ENCODE data around the gene DYNLT4. TPM values are rescaled to one million over a fixed set of nuclear protein-coding genes. Genes with fewer than 3 reads are reported as not detected.

The DYNLT4 gene
- total RNA-seq, 1 experiment from 2014 or later: not detected

DNA sequence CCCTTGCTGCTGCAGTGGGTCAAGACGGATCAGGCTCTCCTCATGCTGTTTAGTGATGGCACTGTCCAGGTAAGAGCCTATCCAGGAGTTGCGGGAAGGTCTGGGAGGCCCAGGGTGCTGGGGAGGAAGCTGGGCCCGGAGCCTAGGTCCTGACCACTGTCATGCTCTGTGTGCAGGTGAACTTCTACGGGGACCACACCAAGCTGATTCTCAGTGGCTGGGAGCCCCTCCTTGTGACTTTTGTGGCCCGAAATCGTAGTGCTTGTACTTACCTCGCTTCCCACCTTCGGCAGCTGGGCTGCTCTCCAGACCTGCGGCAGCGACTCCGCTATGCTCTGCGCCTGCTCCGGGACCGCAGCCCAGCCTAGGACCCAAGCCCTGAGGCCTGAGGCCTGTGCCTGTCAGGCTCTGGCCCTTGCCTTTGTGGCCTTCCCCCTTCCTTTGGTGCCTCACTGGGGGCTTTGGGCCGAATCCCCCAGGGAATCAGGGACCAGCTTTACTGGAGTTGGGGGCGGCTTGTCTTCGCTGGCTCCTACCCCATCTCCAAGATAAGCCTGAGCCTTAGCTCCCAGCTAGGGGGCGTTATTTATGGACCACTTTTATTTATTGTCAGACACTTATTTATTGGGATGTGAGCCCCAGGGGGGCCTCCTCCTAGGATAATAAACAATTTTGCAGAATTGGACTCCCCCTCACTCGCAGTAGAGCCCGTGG, 1.7 kb downstream of the DYNLT4 start:
- no peak for DNase-seq (ENCODE audit: low read depth, low spot score)
- H3K36me3 ChIP-seq (ENCODE audit: control insufficient read depth, insufficient read depth, low read length): no peaks in the 10 kb centered on the region; the same call in 1 of the 2 replicates
- TF ChIP-seq TCF7L2 (IDR thresholded peaks at IDR 0.05; ENCODE audit: low read depth, low read length) (no peak), POLR2AphosphoS5 (IDR thresholded peaks at IDR 0.05; ENCODE audit: low read depth, low read length) (no peak)
- in situ Hi-C loops (cut with HindIII; ENCODE audit: low pct_unique_long_range_greater_than_20kb, low sequenced_read_pairs) (no loop called here), intact Hi-C loops (cut with micrococcal nuclease; ENCODE audit: unreplicated experiment) (no loop called here)
- no peaks in the 10 kb centered on the region for H3K27me3 ChIP-seq (ENCODE audit: control insufficient read depth, insufficient read depth, low read length)
- H3K4me1 ChIP-seq (ENCODE audit: control insufficient read depth, insufficient read depth, low read length): peaks cover 50% of the 10 kb centered on the region
- BruUV-seq (replicated peaks): no TSS peak
- POLR2A ChIA-PET: interaction anchor here (0.6 kb wide), 1 partner anchor 12 kb away, joined by 3 read pairs; no protein-coding TSS in a partner anchor
- no peak for ATAC-seq
- CTCF ChIA-PET: no interaction called here
- no peaks in the 10 kb centered on the region for H3K9me3 ChIP-seq (ENCODE audit: control insufficient read depth, insufficient read depth, low read depth, low read length)
- no peak overlapping the region for H3K27ac ChIP-seq (ENCODE audit: low read length)
- H3K4me3 ChIP-seq (ENCODE audit: low read depth in 2 of 2, low read length in 2 of 2): no peak overlapping the region

- H3K27ac ChIP-seq (ENCODE audit: low read length): no peak overlapping the region
- DNase-seq (ENCODE audit: low read depth, low spot score) (no peak), ATAC-seq (no peak)
- in situ Hi-C loops (cut with HindIII; ENCODE audit: low pct_unique_long_range_greater_than_20kb, low sequenced_read_pairs) (no loop called here), intact Hi-C loops (cut with micrococcal nuclease; ENCODE audit: unreplicated experiment) (no loop called here)
- H3K4me3 ChIP-seq (ENCODE audit: low read depth in 2 of 2, low read length in 2 of 2): no peak overlapping the region
- ChIA-PET POLR2A (no interaction called here), CTCF (no interaction called here)
- BruUV-seq (replicated peaks): no TSS peak
- H3K36me3 ChIP-seq (ENCODE audit: control insufficient read depth, insufficient read depth, low read length): no peaks in the 10 kb centered on the region; the same call in 1 of the 2 replicates
- no peaks in the 10 kb centered on the region for H3K9me3 ChIP-seq (ENCODE audit: control insufficient read depth, insufficient read depth, low read depth, low read length)
- H3K27me3 ChIP-seq (ENCODE audit: control insufficient read depth, insufficient read depth, low read length): no peaks in the 10 kb centered on the region
- peaks cover 39% of the 10 kb centered on the region for H3K4me1 ChIP-seq (ENCODE audit: control insufficient read depth, insufficient read depth, low read length)
- TF ChIP-seq, protein P1, sequence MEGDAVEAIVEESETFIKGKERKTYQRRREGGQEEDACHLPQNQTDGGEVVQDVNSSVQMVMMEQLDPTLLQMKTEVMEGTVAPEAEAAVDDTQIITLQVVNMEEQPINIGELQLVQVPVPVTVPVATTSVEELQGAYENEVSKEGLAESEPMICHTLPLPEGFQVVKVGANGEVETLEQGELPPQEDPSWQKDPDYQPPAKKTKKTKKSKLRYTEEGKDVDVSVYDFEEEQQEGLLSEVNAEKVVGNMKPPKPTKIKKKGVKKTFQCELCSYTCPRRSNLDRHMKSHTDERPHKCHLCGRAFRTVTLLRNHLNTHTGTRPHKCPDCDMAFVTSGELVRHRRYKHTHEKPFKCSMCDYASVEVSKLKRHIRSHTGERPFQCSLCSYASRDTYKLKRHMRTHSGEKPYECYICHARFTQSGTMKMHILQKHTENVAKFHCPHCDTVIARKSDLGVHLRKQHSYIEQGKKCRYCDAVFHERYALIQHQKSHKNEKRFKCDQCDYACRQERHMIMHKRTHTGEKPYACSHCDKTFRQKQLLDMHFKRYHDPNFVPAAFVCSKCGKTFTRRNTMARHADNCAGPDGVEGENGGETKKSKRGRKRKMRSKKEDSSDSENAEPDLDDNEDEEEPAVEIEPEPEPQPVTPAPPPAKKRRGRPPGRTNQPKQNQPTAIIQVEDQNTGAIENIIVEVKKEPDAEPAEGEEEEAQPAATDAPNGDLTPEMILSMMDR (IDR thresholded peaks at IDR 0.05): no peak
- no peak for TF ChIP-seq SIN3A (IDR thresholded peaks at IDR 0.05; ENCODE audit: borderline replicate concordance, insufficient read depth, low read depth, low read length)
- no peak for TF ChIP-seq REST (IDR thresholded peaks at IDR 0.05; ENCODE audit: insufficient read depth in 1 of 2, low read depth in 2 of 2, low read length in 1 of 2)
- no peak for TF ChIP-seq POLR2AphosphoS5 (IDR thresholded peaks at IDR 0.05; ENCODE audit: low read depth, low read length)
- TF ChIP-seq TCF7L2 (IDR thresholded peaks at IDR 0.05; ENCODE audit: low read depth, low read length): no peak
These were observed 3.6 kb downstream of the DYNLT4 start for GRCh38 chr1:44803312-44804095.

DNA sequence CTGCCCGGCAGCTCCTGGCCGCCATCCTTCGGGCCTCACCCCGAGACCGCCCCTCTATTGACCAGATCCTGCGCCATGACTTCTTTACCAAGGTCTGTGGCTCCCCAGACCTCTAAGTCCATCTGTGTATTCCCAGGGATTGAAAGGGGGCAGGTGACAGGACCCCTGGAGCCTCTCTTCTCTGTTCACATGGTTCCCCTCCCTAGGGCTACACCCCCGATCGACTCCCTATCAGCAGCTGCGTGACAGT, 4.2 kb downstream of the DYNLT4 start:
- Histone ChIP-seq H3K4me3 (ENCODE audit: low read depth in 2 of 2, low read length in 2 of 2) (no peak overlapping the region), H3K4me1 (ENCODE audit: control insufficient read depth, insufficient read depth, low read length) (peaks cover 37% of the 10 kb centered on the region), H3K9me3 (ENCODE audit: control insufficient read depth, insufficient read depth, low read depth, low read length) (no peaks in the 10 kb centered on the region), H3K36me3 (ENCODE audit: control insufficient read depth, insufficient read depth, low read length) (no peaks in the 10 kb centered on the region; the same call in 1 of the 2 replicates), H3K27ac (ENCODE audit: low read length) (no peak overlapping the region), H3K27me3 (ENCODE audit: control insufficient read depth, insufficient read depth, low read length) (no peaks in the 10 kb centered on the region)
- ATAC-seq (no peak), DNase-seq (ENCODE audit: low read depth, low spot score) (no peak)
- in situ Hi-C loops (cut with HindIII; ENCODE audit: low pct_unique_long_range_greater_than_20kb, low sequenced_read_pairs): no loop called here
- intact Hi-C loops (cut with micrococcal nuclease; ENCODE audit: unreplicated experiment): no loop called here
- BruUV-seq (replicated peaks): no TSS peak
- ChIA-PET POLR2A (no interaction called here), CTCF (no interaction called here)
- no peak for TF ChIP-seq TCF7L2 (IDR thresholded peaks at IDR 0.05; ENCODE audit: low read depth, low read length)
- TF ChIP-seq, protein P1 (IDR thresholded peaks at IDR 0.05): no peak
- no peak for TF ChIP-seq REST (IDR thresholded peaks at IDR 0.05; ENCODE audit: insufficient read depth in 1 of 2, low read depth in 2 of 2, low read length in 1 of 2)
- TF ChIP-seq SIN3A (IDR thresholded peaks at IDR 0.05; ENCODE audit: borderline replicate concordance, insufficient read depth, low read depth, low read length): no peak
- no peak for TF ChIP-seq POLR2AphosphoS5 (IDR thresholded peaks at IDR 0.05; ENCODE audit: low read depth, low read length)
